ENCODE data around the gene OR5AS1.
"Not testable (repeated sequence)": the region's sequence is repeated elsewhere in the genome, so short reads cannot be mapped to it uniquely, and the experiment has no call there.

Gene OR5AS1

DNA sequence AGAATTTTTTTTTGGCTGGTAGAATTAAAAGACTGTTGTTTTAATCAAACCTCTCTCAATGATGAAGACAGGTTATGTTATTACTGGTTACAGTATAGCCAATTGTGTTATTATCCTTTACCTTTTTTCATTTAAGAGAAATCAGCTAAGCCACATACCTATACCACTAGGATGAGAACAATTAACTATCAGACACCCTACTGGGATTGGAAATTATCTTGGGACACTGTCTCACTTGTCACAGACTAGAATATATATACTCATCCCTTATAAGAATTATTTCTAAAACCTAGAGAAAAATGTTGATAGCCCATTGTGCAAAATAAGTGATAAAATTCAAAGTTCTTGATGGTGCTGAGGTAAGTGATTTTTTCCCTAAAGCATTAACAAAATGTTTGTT lies at the start of gene OR5AS1:
Gene OR5AS1, plus strand, starts transcription at position 301 of the 400 bp plus-strand sequence. CDS start 2,765 bp downstream, outside the sequence.
- DNase-seq (ENCODE audit: low read depth), result no peak

DNA sequence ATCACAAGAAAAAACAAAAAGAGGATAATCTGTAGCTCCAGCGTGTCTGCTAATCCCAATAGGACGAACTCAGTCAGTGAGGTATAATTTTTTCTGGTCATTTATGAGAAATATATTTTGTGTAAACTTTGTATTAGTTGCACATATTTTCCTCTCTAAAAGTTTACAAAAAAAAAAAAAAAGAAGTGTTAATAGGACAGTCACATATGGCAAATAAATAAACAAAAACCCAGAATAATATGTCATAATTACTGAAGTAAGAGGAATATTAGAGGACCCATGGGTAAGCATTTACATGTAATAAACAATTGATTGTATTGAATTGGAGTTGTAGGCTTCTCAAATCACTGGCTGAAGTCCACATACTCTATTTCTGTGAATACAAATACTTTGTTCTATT lies 32.9 kb upstream of the OR5AS1 start, which contains the start of gene OR5F1:
Gene OR5F1, minus strand, starts transcription at position 101 of the 400 bp plus-strand sequence. Its CDS starts 0 bp downstream, at position 101.
- no peak for DNase-seq (ENCODE audit: low read depth)

DNA sequence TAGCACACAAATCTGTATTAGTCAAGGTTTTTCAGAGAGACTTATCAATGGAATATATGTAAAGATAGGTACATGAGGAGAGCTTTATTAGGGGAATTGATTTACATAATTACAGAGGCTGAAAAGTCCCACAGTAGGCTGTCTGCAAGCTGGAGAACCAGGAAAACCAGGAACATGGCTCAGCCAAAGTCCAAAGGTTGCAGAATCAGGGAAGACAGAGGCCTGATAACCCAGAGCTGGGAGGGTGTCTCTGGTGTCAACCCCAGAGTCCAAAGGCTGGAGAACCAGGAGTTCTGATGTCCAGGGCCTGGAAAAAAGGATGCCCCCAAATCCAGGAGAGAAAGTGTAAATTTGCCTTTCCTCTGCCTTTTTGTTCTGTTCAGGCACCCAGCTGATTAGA lies 16.7 kb upstream of the OR5AS1 start:
- DNase-seq (ENCODE audit: low read depth), result no peak

DNA sequence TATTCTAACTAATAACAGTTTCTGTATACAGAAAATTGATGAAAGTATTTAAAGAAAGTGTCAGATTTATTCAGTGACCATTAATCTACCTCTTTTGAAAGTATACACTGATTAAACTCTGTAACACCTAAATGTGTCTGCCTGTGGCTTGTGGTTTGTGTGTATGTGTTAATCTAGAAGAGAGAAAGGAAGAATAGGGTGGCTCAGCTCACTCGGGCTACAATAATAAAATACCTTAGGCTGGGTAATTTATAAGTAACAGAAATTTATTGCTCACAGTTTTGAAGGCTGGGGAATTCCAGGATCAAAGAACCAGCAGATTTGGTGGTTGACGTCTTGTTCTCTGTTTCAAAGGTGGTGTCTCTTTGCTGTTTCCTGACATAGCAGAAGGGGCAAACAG lies 13.6 kb upstream of the OR5AS1 start:
- no peak for DNase-seq (ENCODE audit: low read depth)

DNA sequence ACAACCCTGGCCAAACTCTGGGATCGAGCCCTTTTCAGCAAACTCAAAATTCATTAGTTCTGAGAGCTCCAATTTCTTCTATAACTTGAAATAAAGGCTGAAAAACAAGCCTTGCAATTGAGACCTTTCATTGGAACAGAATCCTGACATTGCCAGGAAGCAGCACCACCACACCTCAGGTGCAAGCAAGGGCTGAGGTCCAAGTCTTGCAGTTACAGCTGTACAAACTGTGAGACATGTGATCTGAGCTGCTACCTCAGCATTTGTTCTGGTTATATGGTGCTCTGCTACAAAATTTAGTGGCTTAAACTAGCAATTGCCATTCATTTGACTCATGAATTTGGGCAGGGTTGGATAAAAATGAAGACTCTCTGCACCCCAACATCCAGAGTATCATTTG lies 18.1 kb downstream of the OR5AS1 start:
- DNase-seq (ENCODE audit: low read depth), result no peak

DNA sequence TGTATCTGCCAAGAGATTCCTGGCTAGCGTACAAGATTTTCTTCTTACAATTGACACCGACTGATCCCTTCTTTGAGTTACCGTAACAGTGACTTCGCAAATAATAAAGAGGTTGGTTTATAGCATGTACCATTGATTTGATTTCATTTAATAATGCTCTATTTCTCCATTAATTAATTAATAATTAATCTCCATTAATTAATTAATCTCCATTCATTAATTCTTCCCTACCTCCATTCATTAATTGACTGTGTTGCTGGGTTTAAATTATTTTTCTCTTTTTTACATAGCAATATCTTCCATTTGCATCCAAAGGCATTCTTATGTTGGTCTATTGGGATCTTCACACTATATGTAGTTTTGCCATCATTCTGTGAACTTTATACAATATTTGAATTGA lies 21.0 kb downstream of the OR5AS1 start:
- no peak for DNase-seq (ENCODE audit: low read depth)

DNA sequence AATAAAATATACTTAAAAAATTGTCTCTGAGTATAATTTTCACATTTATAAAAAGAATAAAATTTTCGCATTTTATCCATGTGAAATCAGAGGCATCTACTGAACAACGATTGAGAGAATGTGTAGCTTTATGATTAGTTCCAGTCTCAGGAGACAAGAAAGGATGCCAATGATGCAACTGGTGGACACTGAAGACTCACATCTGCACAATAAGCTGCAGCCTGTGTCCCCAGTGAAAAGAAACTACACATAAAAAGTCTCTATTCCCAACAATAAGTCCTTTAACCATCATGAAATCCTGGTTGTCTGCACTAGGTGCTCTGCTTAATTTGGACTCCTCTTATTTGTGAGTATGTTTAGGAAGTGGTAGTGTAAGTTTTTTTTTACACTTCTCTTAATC lies 22.0 kb downstream of the OR5AS1 start:
- no peak for DNase-seq (ENCODE audit: low read depth)

DNA sequence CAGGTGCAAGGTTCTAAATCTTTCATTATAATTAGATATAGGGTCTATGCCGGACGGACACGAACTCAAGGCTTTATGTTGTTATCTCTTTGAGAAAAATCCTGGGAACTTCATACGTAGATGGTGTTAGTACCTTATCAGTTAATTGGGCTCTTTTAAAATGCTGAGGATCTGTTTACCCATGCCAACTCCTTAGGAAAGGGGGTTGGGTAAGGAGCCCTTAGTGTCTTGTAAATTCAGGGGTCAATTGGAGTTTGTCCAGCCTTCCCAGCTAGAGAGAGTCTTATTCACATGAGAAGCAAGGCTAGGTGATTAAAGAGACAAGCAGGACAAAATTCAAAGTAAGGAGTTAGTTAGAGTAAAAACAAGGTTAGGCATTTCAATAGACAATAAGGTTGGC lies 28.9 kb downstream of the OR5AS1 start:
- DNase-seq (ENCODE audit: low read depth), result not testable (repeated sequence)

DNA sequence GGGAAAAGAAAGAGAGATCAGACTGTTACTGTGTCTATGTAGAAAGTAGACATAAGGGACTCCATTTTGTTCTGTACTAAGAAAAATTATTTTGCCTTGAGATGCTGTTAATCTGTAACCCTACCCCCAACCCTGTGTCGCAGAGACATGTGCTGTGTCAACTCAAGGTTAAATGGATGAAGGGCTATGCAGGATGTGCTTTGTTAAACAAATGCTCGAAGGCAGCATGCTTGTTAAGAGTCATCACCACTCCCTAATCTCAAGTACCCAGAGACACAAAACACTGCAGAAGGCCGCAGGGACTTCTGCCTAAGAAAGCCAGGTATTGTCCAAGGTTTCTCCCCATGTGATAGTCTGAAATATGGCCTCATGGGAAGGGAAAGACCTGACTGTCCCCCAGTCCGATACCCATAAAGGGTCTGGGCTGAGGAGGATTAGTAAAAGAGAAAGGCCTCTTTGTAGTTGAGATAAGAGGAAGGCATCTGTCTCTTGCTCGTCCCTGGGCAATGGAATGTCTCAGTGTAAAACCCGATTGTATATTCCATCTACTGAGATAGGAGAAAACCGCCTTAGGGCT lies 30.3 kb downstream of the OR5AS1 start:
- not testable (repeated sequence) for DNase-seq (ENCODE audit: low read depth)

DNA sequence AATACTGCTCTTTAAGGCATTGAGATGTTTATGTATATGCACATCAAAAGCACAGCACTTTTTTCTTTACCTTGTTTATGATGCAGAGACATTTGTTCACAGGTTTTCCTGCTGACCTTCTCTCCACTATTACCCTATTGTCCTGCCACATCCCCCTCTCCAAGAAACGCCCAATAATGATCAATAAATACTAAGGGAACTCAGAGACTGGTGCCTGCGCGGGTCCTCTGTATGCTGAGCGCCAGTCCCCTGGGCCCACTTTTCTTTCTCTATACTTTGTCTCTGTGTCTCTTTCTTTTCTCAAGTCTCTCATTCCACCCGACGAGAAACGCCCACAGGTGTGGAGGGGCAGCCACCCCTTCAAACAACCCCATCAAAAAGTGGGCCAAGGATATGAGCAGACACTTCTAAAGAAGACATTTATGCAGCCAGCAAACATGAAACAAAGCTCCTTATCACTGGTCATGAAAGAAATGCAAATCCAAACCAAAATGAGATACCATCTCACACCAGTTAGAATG lies 30.9 kb downstream of the OR5AS1 start:
- DNase-seq (ENCODE audit: low read depth), result not testable (repeated sequence)

DNA sequence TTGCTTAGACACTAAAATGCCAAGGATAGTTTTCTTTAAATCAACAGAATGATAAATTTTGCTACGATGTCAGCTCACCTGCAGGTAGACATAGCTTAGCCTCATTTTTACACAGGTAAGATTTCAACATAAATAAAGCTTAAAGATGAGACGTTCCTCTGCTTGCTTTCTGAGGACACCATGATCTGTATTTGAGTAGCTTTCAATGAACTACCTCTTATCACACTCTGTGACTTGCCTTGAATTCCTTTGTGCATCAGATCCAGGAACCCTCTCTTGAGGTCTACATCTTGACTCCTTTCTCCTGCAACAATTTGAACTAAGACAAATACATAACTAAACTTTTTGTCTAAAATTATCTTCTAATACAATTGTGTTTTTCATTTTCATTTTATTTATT lies 39.5 kb downstream of the OR5AS1 start:
- DNase-seq (ENCODE audit: low read depth), result no peak
